B cell (primary cell): ENCODE measurements around the gene NRP1. TPM values are rescaled to one million over a fixed set of nuclear protein-coding genes. Genes with fewer than 3 reads are reported as not detected.

Experiments
- ATAC-seq: fragments of 200-7000 bp; cut with Tn5 transposase; one replicate; pipeline ENCODE4 v1.10.0; 2021; ENCODE audit warnings: low read depth, mild to moderate bottlenecking, moderate number of reproducible peaks, moderate library complexity
- CTCF ChIA-PET: fragments of 350-600 bp; sonication (Branson Sonifier 250); formaldehyde crosslinking; loops from one replicate; lab custom pipeline; 2021; ENCODE audit warnings: antibody characterized with exemption, inconsistent platforms; lab: Charles Lee
- POLR2A ChIA-PET: fragments of 350-600 bp; sonication (Branson Sonifier 250); formaldehyde crosslinking; loops from one replicate; lab custom pipeline; 2021; ENCODE audit warnings: antibody characterized with exemption; lab: Charles Lee
- DNase-seq: peaks from one replicate; pipeline ENCODE4 v3.0.0; 2013
- H2AFZ ChIP-seq: 2 replicates; pipeline ENCODE4 v1.6.1; 2012; ENCODE audit warnings: mild to moderate bottlenecking, low read depth, low read length; ENCODE audit not compliant: insufficient read depth, poor library complexity, severe bottlenecking
- H3K27ac ChIP-seq, 2 donors: 1 replicate in 1 of 2; 2 replicates in 1 of 2; pipeline ENCODE4 v1.5.1; 2012 to 2013; ENCODE audit warnings: low read length in 2 of 2, mild to moderate bottlenecking in 2 of 2, moderate library complexity in 1 of 2
- H3K27me3 ChIP-seq, 4 experiments: fragments of 200-600 bp in 1 of 4; sonication (generic) in 1 of 4; replicated peaks in 1 of 4; 1 replicate in 2 of 4; 2 replicates in 2 of 4; pipeline versions ENCODE4 v1.6.1 to v1.7.0; 2013 to 2016; ENCODE audit warnings: low read length in 3 of 4, mild to moderate bottlenecking in 2 of 4, mixed read lengths in 1 of 4, moderate library complexity in 1 of 4; ENCODE audit not compliant: insufficient read depth in 4 of 4, control insufficient read depth in 3 of 4; ENCODE audit errors: control extremely low read depth in 1 of 4
- H3K36me3 ChIP-seq, 2 experiments: replicated peaks in 1 of 2; 1 replicate in 1 of 2; 2 replicates in 1 of 2; pipeline versions ENCODE4 v1.6.1 to v1.7.1; 2013; ENCODE audit warnings: low read length in 1 of 2; ENCODE audit not compliant: insufficient read depth in 2 of 2, control insufficient read depth in 1 of 2; ENCODE audit errors: control extremely low read depth in 1 of 2, extremely low read depth in 1 of 2
- H3K4me1 ChIP-seq, 2 donors: fragments of 200-600 bp in 1 of 2; sonication (generic) in 1 of 2; 1 replicate in 1 of 2; 2 replicates in 1 of 2; pipeline versions ENCODE4 v1.5.1 to v1.6.1; 2013 to 2017; ENCODE audit warnings: low read length in 2 of 2; ENCODE audit not compliant: control insufficient read depth in 2 of 2, insufficient read depth in 2 of 2
- H3K4me2 ChIP-seq: replicated peaks from 2 replicates; pipeline ENCODE3; 2012; ENCODE audit warnings: mild to moderate bottlenecking, low read depth, low read length; ENCODE audit not compliant: poor library complexity, severe bottlenecking
- H3K4me3 ChIP-seq, 5 experiments: fragments of 200-600 bp in 1 of 5; sonication (generic) in 1 of 5; 1 replicate in 3 of 5; 2 replicates in 2 of 5; pipeline versions ENCODE4 v1.5.1 to v1.7.0; 2011 to 2016; ENCODE audit warnings: low read length in 4 of 5, mild to moderate bottlenecking in 4 of 5, low read depth in 2 of 5, control low read depth in 1 of 5, moderate library complexity in 1 of 5; ENCODE audit not compliant: insufficient read depth in 1 of 5; ENCODE audit errors: control extremely low read depth in 1 of 5, extremely low read depth in 1 of 5
- H3K79me2 ChIP-seq: fragments of 200-600 bp; sonication (generic); one replicate; pipeline ENCODE4 v1.6.0; 2016; ENCODE audit warnings: low read length; ENCODE audit not compliant: control insufficient read depth, insufficient read depth
- H3K9ac ChIP-seq: fragments of 200-600 bp; sonication (generic); 2 replicates; pipeline ENCODE4 v1.6.1; 2017; ENCODE audit warnings: mild to moderate bottlenecking, low read length, moderate library complexity
- H3K9me3 ChIP-seq, 3 donors: one replicate each; pipeline versions ENCODE4 v1.6.1 to v1.7.1; 2013; ENCODE audit warnings: low read length in 2 of 3; ENCODE audit not compliant: control insufficient read depth in 2 of 3, insufficient read depth in 1 of 3; ENCODE audit errors: control extremely low read depth in 1 of 3
- H4K20me1 ChIP-seq: 2 replicates; pipeline ENCODE4 v1.6.0; 2012; ENCODE audit warnings: mild to moderate bottlenecking, low read length; ENCODE audit not compliant: insufficient read depth, control insufficient read depth, poor library complexity, severe bottlenecking
- H3K27ac Mint-ChIP-seq: one replicate; pipeline ENCODE4 v1.8.0; 2021; ENCODE audit warnings: mixed read lengths
- H3K27me3 Mint-ChIP-seq: one replicate; pipeline ENCODE4 v1.8.0; 2021; ENCODE audit warnings: mixed read lengths
- H3K4me1 Mint-ChIP-seq: one replicate; pipeline ENCODE4 v1.8.0; 2021; ENCODE audit warnings: mixed read lengths
- H3K4me3 Mint-ChIP-seq: one replicate; pipeline ENCODE4 v1.8.0; 2021; ENCODE audit warnings: mixed read lengths
- H3K9me3 Mint-ChIP-seq: one replicate; pipeline ENCODE4 v1.8.0; 2022; ENCODE audit warnings: mixed read lengths; ENCODE audit not compliant: insufficient read depth
- EZH2 ChIP-seq: IDR thresholded peaks from 2 replicates; pipeline ENCODE4 v1.6.1; 2012; ENCODE audit warnings: borderline replicate concordance, low read depth, mild to moderate bottlenecking, moderate library complexity, low read length; ENCODE audit not compliant: insufficient read depth, poor library complexity, severe bottlenecking
- WGBS: methylation state at CpG from one replicate; pipeline ENCODE4 v1.1.5; 2013; ENCODE audit warnings: missing lambda C conversion rate; ENCODE audit not compliant: insufficient coverage; 5-methylcytosine and 5-hydroxymethylcytosine counted together
- intact Hi-C: fragments of 100-400 bp; cut with micrococcal nuclease; formaldehyde crosslinking; loops from one replicate; pipeline ENCODE4 v1.10.0; 2022
- polyA plus RNA-seq: library from polyadenylated mRNA; depleted of rRNA; stranded (reverse); fragments of >200 nt; gene quantifications from 2 replicates; pipeline ENCODE4 v1.2.3, GENCODE V29; 2012
- total RNA-seq, 2 donors: library from RNA; stranded (reverse); fragments of 120-200 nt in 1 of 2; gene quantifications; 1 replicate in 1 of 2; 2 replicates in 1 of 2; pipeline versions ENCODE4 v1.2.3 to v1.2.4, GENCODE V29; 2013 to 2022
- TF ChIP-seq, protein P1 (sequence below): fragments of 200-600 bp; IDR thresholded peaks from one replicate; pipeline ENCODE4 v1.8.0; 2022; ENCODE audit warnings: antibody characterized with exemption, mild to moderate bottlenecking

NRP1 gene
- total and polyA plus RNA-seq, 2 donors (not counting 1 experiment from before 2014, with no cell fraction given) = 0.34 TPM; not detected in 1

- peaks cover 48% of the 10 kb centered on the region for H3K27me3 Mint-ChIP-seq
- intact Hi-C loops = no loop called here
- peaks cover 15% of the 10 kb centered on the region for H3K4me1 Mint-ChIP-seq
- WGBS = 70% methylated on average over 2 of the region's 5 CpGs
- no peak overlapping the region for H3K27ac Mint-ChIP-seq
- Histone ChIP-seq H3K4me3 (no peak overlapping the region), H3K27me3 (peaks cover 0 to 45% (median 30%) of the 10 kb centered on the region in 4 experiments), H3K9ac (no peak overlapping the region), H3K4me2 (no peak overlapping the region), H3K79me2 (no peaks in the 10 kb centered on the region), H3K9me3 (peaks cover 0 to 5% (median 0%) of the 10 kb centered on the region in 3 donors), H3K27ac (no peak overlapping the region), H3K36me3 (no peaks in the 10 kb centered on the region), H4K20me1 (no peaks in the 10 kb centered on the region), H3K4me1 (peaks cover 14 to 20% of the 10 kb centered on the region in 2 donors), H2AFZ (no peak overlapping the region)
- TF ChIP-seq, protein P1, sequence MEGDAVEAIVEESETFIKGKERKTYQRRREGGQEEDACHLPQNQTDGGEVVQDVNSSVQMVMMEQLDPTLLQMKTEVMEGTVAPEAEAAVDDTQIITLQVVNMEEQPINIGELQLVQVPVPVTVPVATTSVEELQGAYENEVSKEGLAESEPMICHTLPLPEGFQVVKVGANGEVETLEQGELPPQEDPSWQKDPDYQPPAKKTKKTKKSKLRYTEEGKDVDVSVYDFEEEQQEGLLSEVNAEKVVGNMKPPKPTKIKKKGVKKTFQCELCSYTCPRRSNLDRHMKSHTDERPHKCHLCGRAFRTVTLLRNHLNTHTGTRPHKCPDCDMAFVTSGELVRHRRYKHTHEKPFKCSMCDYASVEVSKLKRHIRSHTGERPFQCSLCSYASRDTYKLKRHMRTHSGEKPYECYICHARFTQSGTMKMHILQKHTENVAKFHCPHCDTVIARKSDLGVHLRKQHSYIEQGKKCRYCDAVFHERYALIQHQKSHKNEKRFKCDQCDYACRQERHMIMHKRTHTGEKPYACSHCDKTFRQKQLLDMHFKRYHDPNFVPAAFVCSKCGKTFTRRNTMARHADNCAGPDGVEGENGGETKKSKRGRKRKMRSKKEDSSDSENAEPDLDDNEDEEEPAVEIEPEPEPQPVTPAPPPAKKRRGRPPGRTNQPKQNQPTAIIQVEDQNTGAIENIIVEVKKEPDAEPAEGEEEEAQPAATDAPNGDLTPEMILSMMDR = no peak
- no peak for TF ChIP-seq EZH2
- no peak for ATAC-seq
- no peak for DNase-seq
- POLR2A ChIA-PET = no interaction called here
- CTCF ChIA-PET = interaction anchor here (0.8 to 3.1 kb wide), 6 partner anchors 8 to 1306 kb away, joined by 3 to 15 read pairs (median 7); no protein-coding TSS in a partner anchor
- H3K9me3 Mint-ChIP-seq = no peaks in the 10 kb centered on the region
- no peak overlapping the region for H3K4me3 Mint-ChIP-seq
These were observed 2.0 kb downstream of the NRP1 start for GRCh38 chr10:33332183-33333065.

GRCh38 chr10:33331379-33331694 lies 3.1 kb downstream of the NRP1 start:
- Histone ChIP-seq H4K20me1 (no peaks in the 10 kb centered on the region), H3K36me3 (no peaks in the 10 kb centered on the region), H3K4me2 (no peak overlapping the region), H2AFZ (peak overlapping the region; percentile 56), H3K9ac (no peak overlapping the region), H3K27ac (no peak overlapping the region), H3K9me3 (peaks cover 0 to 5% (median 0%) of the 10 kb centered on the region in 3 donors), H3K4me3 (no peak overlapping the region), H3K27me3 (peaks cover 0 to 41% (median 30%) of the 10 kb centered on the region in 4 experiments), H3K79me2 (no peaks in the 10 kb centered on the region), H3K4me1 (peaks cover 14 to 20% of the 10 kb centered on the region in 2 donors)
- no peak for DNase-seq
- no peak overlapping the region for H3K4me3 Mint-ChIP-seq
- TF ChIP-seq, protein P1 = no peak
- no peak for TF ChIP-seq EZH2
- ChIA-PET CTCF (interaction anchor here (1.1 to 3.1 kb wide), 5 partner anchors 10 to 1307 kb away, joined by 3 to 15 read pairs (median 5); no protein-coding TSS in a partner anchor), POLR2A (no interaction called here)
- no CpG with 5 or more reads among the region's 2 CpGs for WGBS
- H3K27ac Mint-ChIP-seq = no peak overlapping the region
- H3K9me3 Mint-ChIP-seq = no peaks in the 10 kb centered on the region
- peaks cover 43% of the 10 kb centered on the region for H3K27me3 Mint-ChIP-seq
- intact Hi-C loops = no loop called here
- peaks cover 12% of the 10 kb centered on the region for H3K4me1 Mint-ChIP-seq
- ATAC-seq = no peak
